IPS-15b (cell line): ENCODE measurements around the gene LRRC45.

Source experiments
- H3K27me3 ChIP-seq: one replicate; pipeline ENCODE4 v1.6.1; 2013; ENCODE audit warnings: low read length; ENCODE audit not compliant: control insufficient read depth, insufficient read depth
- H3K36me3 ChIP-seq: one replicate; pipeline ENCODE4 v1.6.1; 2013; ENCODE audit warnings: low read length; ENCODE audit not compliant: control insufficient read depth, insufficient read depth
- H3K4me1 ChIP-seq: one replicate; pipeline ENCODE4 v1.6.1; 2013; ENCODE audit warnings: mild to moderate bottlenecking, low read length; ENCODE audit not compliant: control insufficient read depth, insufficient read depth
- H3K4me3 ChIP-seq: one replicate; pipeline ENCODE4 v1.5.1; 2013; ENCODE audit warnings: low read depth, low read length
- H3K9ac ChIP-seq: one replicate; pipeline ENCODE4 v1.6.1; 2013; ENCODE audit warnings: low read depth, mild to moderate bottlenecking, low read length
- H3K9me3 ChIP-seq: one replicate; pipeline ENCODE4 v1.6.1; 2013; ENCODE audit warnings: mild to moderate bottlenecking, low read length; ENCODE audit not compliant: control insufficient read depth, insufficient read depth

Gene LRRC45

DNA sequence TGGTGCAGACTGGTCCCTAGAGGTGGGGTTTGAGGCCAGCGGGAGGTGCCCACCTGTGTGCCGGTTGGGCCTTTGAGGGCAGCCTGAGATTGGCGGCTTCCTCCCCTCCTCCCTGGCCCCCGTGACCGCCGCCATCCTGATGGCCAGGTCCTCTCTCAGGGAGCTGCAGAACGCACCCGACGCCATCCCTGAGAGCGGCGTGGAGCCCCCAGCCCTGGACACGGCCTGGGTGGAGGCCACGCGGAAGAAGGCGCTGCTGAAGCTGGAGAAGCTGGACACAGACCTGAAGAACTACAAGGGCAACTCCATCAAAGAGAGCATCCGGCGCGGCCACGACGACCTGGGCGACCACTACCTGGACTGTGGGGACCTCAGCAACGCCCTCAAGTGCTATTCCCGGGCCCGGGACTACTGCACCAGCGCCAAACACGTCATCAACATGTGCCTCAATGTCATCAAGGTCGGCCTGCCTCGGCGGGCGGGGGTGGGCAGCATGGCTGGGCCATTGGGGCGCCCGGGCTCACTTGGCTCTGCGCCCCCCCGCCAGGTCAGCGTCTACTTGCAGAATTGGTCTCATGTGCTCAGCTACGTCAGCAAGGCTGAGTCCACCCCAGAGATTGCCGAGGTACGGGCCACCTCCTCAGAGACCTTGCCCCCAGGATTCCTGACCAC is 31.4 kb downstream of the LRRC45 start:
- H3K9ac ChIP-seq, result no peak overlapping the region
- no peaks in the 10 kb centered on the region for H3K27me3 ChIP-seq
- no peaks in the 10 kb centered on the region for H3K4me1 ChIP-seq
- H3K36me3 ChIP-seq, result peaks cover 68% of the 10 kb centered on the region
- no peak overlapping the region for H3K4me3 ChIP-seq
- no peaks in the 10 kb centered on the region for H3K9me3 ChIP-seq

DNA sequence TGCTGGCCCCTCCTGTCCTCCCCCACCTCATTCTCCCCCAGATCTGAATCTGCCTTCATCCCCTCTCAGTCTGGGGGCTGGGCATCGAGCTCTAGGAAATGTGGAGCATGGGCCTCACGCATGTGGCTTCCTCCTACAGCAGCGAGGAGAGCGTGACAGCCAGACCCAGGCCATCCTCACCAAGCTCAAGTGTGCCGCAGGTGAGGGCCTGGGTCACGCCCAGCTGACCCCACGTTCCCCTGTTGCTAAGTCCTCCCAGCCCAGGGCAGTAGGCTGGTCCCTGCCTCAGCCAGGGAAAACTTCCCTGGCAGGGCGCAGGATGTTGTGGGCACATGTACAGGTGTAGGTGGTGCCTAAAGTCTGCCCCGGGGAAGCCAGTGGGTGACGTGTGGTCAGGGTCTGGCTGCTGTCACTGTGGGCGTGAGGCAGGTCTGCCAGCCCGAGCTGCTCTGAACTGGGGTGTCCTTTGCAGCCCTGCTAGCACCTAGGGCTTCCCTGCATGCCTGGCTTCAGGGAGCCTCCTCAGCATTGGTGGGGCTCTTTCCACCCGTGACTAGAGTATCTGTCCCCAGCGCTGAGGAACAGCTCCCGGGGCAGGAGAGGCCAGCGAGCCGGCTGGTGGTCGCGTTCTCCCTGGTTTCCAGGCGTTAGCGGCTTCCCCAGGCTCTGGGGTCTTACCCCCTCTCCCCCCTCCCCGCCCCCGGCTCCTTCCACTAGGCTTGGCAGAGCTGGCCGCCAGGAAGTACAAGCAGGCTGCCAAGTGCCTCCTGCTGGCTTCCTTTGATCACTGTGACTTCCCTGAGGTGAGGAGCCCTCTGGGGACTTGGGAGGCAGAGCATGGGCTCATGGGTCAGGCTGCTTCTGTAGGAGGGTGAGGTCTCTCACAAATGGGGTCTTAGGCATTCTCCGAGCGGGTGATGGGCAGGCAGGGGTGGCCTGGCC is 32.2 kb downstream of the LRRC45 start:
- H3K4me1 ChIP-seq, result no peaks in the 10 kb centered on the region
- H3K4me3 ChIP-seq, result no peak overlapping the region
- H3K9ac ChIP-seq, result no peak overlapping the region
- no peaks in the 10 kb centered on the region for H3K9me3 ChIP-seq
- H3K27me3 ChIP-seq, result no peaks in the 10 kb centered on the region
- H3K36me3 ChIP-seq, result peaks cover 68% of the 10 kb centered on the region

GRCh38 chr17:82055965-82056728 is 33.0 kb downstream of the LRRC45 start:
- Histone ChIP-seq H3K27me3 (no peaks in the 10 kb centered on the region), H3K4me1 (no peaks in the 10 kb centered on the region), H3K9me3 (no peaks in the 10 kb centered on the region), H3K9ac (no peak overlapping the region), H3K4me3 (no peak overlapping the region), H3K36me3 (peaks cover 73% of the 10 kb centered on the region)

DNA sequence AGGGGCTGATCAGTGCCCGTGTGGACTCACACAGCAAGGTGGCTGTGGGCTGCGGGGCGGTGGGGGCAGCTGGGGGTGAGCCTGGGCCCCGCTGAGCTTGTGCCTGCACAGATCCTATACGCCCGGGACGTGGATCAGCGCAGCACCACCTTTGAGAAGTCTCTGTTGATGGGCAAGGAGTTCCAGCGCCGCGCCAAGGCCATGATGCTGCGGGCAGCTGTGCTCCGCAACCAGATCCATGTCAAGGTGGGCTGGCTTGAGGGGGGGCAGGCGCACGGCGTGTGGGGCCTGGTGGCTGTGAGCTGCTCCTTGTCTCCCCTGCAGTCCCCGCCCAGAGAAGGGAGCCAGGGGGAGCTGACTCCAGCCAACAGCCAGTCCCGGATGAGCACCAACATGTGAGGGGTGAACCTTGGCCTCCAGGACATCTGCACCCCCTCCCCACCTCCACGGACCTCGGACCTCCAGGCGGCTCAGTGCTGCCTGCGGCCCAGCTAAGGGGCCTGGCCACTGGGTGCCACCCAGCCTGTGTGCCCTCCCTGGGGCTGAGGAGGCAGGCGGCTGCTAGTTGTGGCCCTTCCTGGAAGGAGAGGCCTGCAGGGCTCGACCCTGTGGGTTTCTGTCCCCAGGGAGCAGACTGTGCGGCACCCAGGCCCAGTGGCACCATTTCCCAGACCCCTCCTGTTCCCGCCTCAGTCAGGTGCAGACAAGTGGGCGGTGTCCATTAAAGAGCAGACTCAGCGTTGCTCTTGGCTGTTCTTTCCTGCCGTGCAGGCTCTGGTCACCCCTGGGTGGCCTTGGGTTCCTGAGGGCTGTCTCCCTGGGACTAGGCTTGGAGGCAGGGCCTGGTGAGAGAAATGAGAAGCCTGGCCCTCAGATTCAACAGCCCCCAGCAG is 33.9 kb downstream of the LRRC45 start:
- H3K4me1 ChIP-seq, result no peaks in the 10 kb centered on the region
- H3K4me3 ChIP-seq, result no peak overlapping the region
- peaks cover 80% of the 10 kb centered on the region for H3K36me3 ChIP-seq
- no peak overlapping the region for H3K9ac ChIP-seq
- no peaks in the 10 kb centered on the region for H3K9me3 ChIP-seq
- H3K27me3 ChIP-seq, result no peaks in the 10 kb centered on the region

DNA sequence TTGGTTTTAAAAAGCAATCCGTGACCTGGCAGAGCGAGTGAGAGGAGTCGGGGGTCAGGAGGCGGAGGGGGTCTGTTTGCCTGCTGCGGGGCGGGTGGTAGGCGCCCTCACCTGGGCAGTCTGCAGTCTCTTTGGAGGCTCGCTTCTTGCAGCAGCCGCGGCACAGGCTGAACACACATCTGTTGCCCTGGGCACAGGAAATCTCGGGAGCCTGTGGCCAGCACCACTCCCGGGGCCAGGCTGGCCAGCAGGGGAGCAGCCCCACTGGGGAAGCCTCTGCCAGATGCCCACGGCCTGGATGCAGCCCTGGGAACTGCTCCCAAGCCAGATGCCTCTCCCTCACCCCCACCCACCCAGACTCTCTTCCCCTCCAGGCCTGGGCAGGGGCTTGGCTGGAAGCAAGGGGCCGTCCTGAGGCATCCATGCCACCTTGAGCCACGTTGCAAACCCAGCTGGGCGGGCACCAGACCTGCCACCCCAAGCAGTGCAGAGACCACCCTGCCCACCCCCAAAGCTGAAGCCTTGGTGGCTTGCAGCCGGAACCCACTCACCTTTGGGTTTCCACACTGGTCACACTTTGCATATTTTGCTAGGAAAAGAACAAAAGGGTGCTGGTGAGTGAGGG is 35.2 kb downstream of the LRRC45 start:
- Histone ChIP-seq H3K9me3 (no peaks in the 10 kb centered on the region), H3K27me3 (no peaks in the 10 kb centered on the region), H3K4me1 (no peaks in the 10 kb centered on the region), H3K36me3 (peaks cover 89% of the 10 kb centered on the region), H3K9ac (no peak overlapping the region), H3K4me3 (no peak overlapping the region)

GRCh38 chr17:82058855-82059249 is 35.7 kb downstream of the LRRC45 start:
- no peak overlapping the region for H3K9ac ChIP-seq
- no peaks in the 10 kb centered on the region for H3K27me3 ChIP-seq
- H3K36me3 ChIP-seq, result peaks cover 89% of the 10 kb centered on the region
- no peaks in the 10 kb centered on the region for H3K4me1 ChIP-seq
- no peaks in the 10 kb centered on the region for H3K9me3 ChIP-seq
- H3K4me3 ChIP-seq, result no peak overlapping the region

DNA sequence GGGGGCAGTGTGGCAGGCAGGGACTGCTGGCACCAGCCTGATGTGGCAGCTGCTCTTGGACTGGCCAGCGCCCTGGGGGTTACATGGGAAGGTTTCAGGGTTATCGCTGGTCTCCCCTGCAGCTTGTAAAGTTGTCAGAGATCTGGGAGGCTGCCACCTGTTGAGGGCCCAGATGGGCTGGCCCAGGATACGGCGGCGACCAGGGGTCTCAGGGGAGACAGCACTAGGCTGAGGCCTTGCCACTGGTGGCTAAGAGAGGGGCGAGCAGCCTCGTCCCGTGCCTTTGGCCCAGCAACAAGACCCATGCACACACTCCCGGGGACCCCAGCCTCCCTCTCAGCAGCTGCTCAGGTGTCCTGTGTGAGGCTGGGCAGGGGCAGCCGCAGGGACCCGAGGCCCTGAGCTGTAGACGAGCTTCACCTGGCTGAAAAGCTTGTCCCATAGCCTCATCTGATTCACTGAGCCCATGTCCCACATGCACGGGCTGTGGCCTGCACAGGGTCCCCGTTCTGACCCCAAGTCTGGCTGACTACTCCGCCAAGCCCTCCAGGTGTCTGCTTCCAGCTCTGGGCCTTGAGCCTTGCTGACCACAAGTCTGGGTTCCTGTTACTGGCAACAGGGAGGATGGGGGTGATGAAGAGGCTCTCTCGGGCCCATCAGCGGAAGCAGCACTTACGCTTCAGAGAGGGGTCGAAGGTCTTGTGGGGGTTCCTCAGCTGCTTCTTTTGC is 36.3 kb downstream of the LRRC45 start:
- Histone ChIP-seq H3K9ac (no peak overlapping the region), H3K9me3 (no peaks in the 10 kb centered on the region), H3K4me3 (no peak overlapping the region), H3K4me1 (peaks cover 2% of the 10 kb centered on the region), H3K36me3 (peaks cover 84% of the 10 kb centered on the region), H3K27me3 (no peaks in the 10 kb centered on the region)

DNA sequence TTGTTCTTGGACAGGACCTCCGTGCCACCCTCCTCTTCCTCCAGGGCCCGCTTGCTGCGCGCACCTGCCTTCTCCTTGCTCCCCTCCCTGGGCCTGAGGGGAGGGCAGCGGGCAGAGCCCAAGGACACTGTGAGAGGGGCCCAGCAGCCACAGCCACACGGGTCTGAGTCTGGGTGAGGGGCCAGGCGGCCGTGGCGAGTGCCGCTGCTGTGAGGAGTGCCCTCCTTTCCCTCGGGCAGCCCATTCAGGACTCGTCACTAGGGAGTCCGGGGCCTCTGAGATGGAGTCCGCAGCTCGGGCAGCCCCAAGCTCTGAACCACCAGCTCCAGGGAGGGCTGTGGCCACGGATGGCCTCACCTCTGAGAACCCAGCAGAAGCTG is 36.9 kb downstream of the LRRC45 start:
- H3K9ac ChIP-seq, result no peak overlapping the region
- H3K4me3 ChIP-seq, result no peak overlapping the region
- H3K36me3 ChIP-seq, result peaks cover 78% of the 10 kb centered on the region
- H3K4me1 ChIP-seq, result peaks cover 2% of the 10 kb centered on the region
- no peaks in the 10 kb centered on the region for H3K27me3 ChIP-seq
- H3K9me3 ChIP-seq, result no peaks in the 10 kb centered on the region

GRCh38 chr17:82060614-82061013 is 37.5 kb downstream of the LRRC45 start:
- H3K36me3 ChIP-seq, result peaks cover 73% of the 10 kb centered on the region
- H3K9me3 ChIP-seq, result no peaks in the 10 kb centered on the region
- H3K27me3 ChIP-seq, result no peaks in the 10 kb centered on the region
- H3K9ac ChIP-seq, result no peak overlapping the region
- H3K4me3 ChIP-seq, result no peak overlapping the region
- peaks cover 2% of the 10 kb centered on the region for H3K4me1 ChIP-seq

GRCh38 chr17:82061047-82061925 is 38.2 kb downstream of the LRRC45 start:
- no peaks in the 10 kb centered on the region for H3K27me3 ChIP-seq
- H3K9me3 ChIP-seq, result no peaks in the 10 kb centered on the region
- H3K36me3 ChIP-seq, result peaks cover 67% of the 10 kb centered on the region
- no peak overlapping the region for H3K9ac ChIP-seq
- H3K4me3 ChIP-seq, result no peak overlapping the region
- peaks cover 2% of the 10 kb centered on the region for H3K4me1 ChIP-seq
